Panc1 (cell line): Measurements from ENCODE around the gene INSYN2A. TPM values are rescaled to one million over a fixed set of nuclear protein-coding genes. Genes with fewer than 3 reads are reported as not detected.

Source experiments
- ATAC-seq: fragments of 200-7000 bp; cut with Tn5 transposase; 2 replicates; pipeline ENCODE4 v1.9.1; 2020; ENCODE audit warnings: mild to moderate bottlenecking, moderate library complexity
- BruUV-seq: library from RNA; stranded (reverse); fragments of 400-500 nt; replicated peaks from 2 replicates; lab custom pipeline; 2021; lab: Mats Ljungman, UMichigan
- CTCF ChIA-PET: fragments of 300-600 bp; sonication (Branson Sonifier 250); formaldehyde crosslinking; loops from one replicate; lab custom pipeline; 2022; ENCODE audit warnings: antibody characterized with exemption; lab: Charles Lee
- POLR2A ChIA-PET: fragments of 300-600 bp; sonication (Branson Sonifier 250); formaldehyde crosslinking; loops from one replicate; lab custom pipeline; 2022; ENCODE audit warnings: antibody characterized with exemption; lab: Charles Lee
- DNase-seq: peaks from one replicate; pipeline ENCODE4 v3.0.0-alpha.2; 2010; ENCODE audit warnings: low read depth, low spot score
- H3K27ac ChIP-seq: 2 replicates; pipeline ENCODE4 v1.5.1; 2011; ENCODE audit warnings: mild to moderate bottlenecking, low read length, inconsistent platforms
- H3K27me3 ChIP-seq: fragments of 200-500 bp; sonication (Bioruptor generic); 2 replicates; pipeline ENCODE4 v1.6.0; 2014; ENCODE audit warnings: low read length, inconsistent platforms; ENCODE audit not compliant: control insufficient read depth, insufficient read depth
- H3K36me3 ChIP-seq: fragments of 200-500 bp; sonication (Bioruptor generic); 2 replicates; pipeline ENCODE4 v1.5.1; 2014; ENCODE audit warnings: inconsistent platforms, mild to moderate bottlenecking, low read length, moderate library complexity; ENCODE audit not compliant: control insufficient read depth, insufficient read depth
- H3K4me1 ChIP-seq: 2 replicates; pipeline ENCODE4 v1.5.1; 2011; ENCODE audit warnings: inconsistent platforms, mild to moderate bottlenecking, low read length, moderate library complexity; ENCODE audit not compliant: control insufficient read depth, insufficient read depth
- H3K4me3 ChIP-seq, 2 experiments: 2 replicates each; pipeline ENCODE4 v1.5.1; 2011 to 2012; ENCODE audit warnings: low read depth in 2 of 2, low read length in 2 of 2, mild to moderate bottlenecking in 2 of 2, inconsistent platforms in 1 of 2, moderate library complexity in 1 of 2
- H3K9me3 ChIP-seq: fragments of 200-500 bp; sonication (Bioruptor generic); 2 replicates; pipeline ENCODE4 v1.5.1; 2014; ENCODE audit warnings: low read depth, mild to moderate bottlenecking, inconsistent platforms, low read length, moderate library complexity; ENCODE audit not compliant: control insufficient read depth, insufficient read depth
- CTCF ChIP-seq: fragments of 450-650 bp; IDR thresholded peaks from 2 replicates; pipeline ENCODE4 v1.5.1; 2017; ENCODE audit warnings: mild to moderate bottlenecking
- POLR2AphosphoS5 ChIP-seq: IDR thresholded peaks from 2 replicates; pipeline ENCODE4 v1.6.1; 2012; ENCODE audit warnings: mild to moderate bottlenecking, low read depth, low read length, moderate library complexity
- SIN3A ChIP-seq: IDR thresholded peaks from 2 replicates; pipeline ENCODE4 v1.6.1; 2012; ENCODE audit warnings: low read depth, mild to moderate bottlenecking, low read length, moderate library complexity, borderline replicate concordance; ENCODE audit not compliant: insufficient read depth
- TCF7L2 ChIP-seq: IDR thresholded peaks from 2 replicates; pipeline ENCODE4 v1.6.1; 2011; ENCODE audit warnings: mild to moderate bottlenecking, low read depth, low read length, inconsistent platforms
- in situ Hi-C: cut with HindIII; loops from 2 replicates; pipeline ENCODE4 v1.10.0; 2016; ENCODE audit warnings: low sequenced_read_pairs, low pct_unique_long_range_greater_than_20kb
- intact Hi-C: fragments of 100-400 bp; cut with micrococcal nuclease; formaldehyde crosslinking; loops from one replicate; pipeline ENCODE4 v1.10.0; 2022; ENCODE audit not compliant: unreplicated experiment
- total RNA-seq: library from RNA; stranded (reverse); gene quantifications from one replicate; pipeline ENCODE4 v1.2.1, GENCODE V29; 2021; ENCODE audit not compliant: unreplicated experiment
- TF ChIP-seq, protein P1 (sequence below), 2 experiments: IDR thresholded peaks; 2 replicates each; pipeline ENCODE4 v1.6.1; 2011 to 2012; ENCODE audit warnings: low read depth in 2 of 2, control low read depth in 1 of 2, low read length in 1 of 2, mild to moderate bottlenecking in 1 of 2, moderate library complexity in 1 of 2; ENCODE audit not compliant: insufficient read depth in 1 of 2

The INSYN2A gene
- total RNA-seq, 1 experiment from 2014 or later: not detected

GRCh38 chr10:127148933-127149220 lies 47.5 kb downstream of the INSYN2A start:
- H3K4me1 ChIP-seq: peaks cover 7% of the 10 kb centered on the region
- DNase-seq: peak; percentile 64
- BruUV-seq: no TSS peak
- intact Hi-C loops (no loop called here), in situ Hi-C loops (no loop called here)
- ChIA-PET CTCF (no interaction called here), POLR2A (no interaction called here)
- no peaks in the 10 kb centered on the region for H3K27me3 ChIP-seq
- H3K27ac ChIP-seq: no peak overlapping the region
- TF ChIP-seq SIN3A (no peak), POLR2AphosphoS5 (no peak), TCF7L2 (no peak), CTCF (no peak)
- TF ChIP-seq, protein P1, sequence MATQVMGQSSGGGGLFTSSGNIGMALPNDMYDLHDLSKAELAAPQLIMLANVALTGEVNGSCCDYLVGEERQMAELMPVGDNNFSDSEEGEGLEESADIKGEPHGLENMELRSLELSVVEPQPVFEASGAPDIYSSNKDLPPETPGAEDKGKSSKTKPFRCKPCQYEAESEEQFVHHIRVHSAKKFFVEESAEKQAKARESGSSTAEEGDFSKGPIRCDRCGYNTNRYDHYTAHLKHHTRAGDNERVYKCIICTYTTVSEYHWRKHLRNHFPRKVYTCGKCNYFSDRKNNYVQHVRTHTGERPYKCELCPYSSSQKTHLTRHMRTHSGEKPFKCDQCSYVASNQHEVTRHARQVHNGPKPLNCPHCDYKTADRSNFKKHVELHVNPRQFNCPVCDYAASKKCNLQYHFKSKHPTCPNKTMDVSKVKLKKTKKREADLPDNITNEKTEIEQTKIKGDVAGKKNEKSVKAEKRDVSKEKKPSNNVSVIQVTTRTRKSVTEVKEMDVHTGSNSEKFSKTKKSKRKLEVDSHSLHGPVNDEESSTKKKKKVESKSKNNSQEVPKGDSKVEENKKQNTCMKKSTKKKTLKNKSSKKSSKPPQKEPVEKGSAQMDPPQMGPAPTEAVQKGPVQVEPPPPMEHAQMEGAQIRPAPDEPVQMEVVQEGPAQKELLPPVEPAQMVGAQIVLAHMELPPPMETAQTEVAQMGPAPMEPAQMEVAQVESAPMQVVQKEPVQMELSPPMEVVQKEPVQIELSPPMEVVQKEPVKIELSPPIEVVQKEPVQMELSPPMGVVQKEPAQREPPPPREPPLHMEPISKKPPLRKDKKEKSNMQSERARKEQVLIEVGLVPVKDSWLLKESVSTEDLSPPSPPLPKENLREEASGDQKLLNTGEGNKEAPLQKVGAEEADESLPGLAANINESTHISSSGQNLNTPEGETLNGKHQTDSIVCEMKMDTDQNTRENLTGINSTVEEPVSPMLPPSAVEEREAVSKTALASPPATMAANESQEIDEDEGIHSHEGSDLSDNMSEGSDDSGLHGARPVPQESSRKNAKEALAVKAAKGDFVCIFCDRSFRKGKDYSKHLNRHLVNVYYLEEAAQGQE (IDR thresholded peaks at IDR 0.05; ENCODE audit: insufficient read depth in 1 of 2, low read depth in 2 of 2, low read length in 1 of 2): no peak
- H3K4me3 ChIP-seq: no peak overlapping the region
- ATAC-seq: peak; percentile 67
- H3K36me3 ChIP-seq: no peaks in the 10 kb centered on the region
- H3K9me3 ChIP-seq: no peaks in the 10 kb centered on the region

GRCh38 chr10:127148066-127148932 lies 48.1 kb downstream of the INSYN2A start:
- Histone ChIP-seq H3K4me3 (no peak overlapping the region), H3K4me1 (peaks cover 7% of the 10 kb centered on the region), H3K36me3 (no peaks in the 10 kb centered on the region), H3K9me3 (no peaks in the 10 kb centered on the region), H3K27me3 (no peaks in the 10 kb centered on the region), H3K27ac (no peak overlapping the region)
- ChIA-PET POLR2A (interaction anchor here (0.6 kb wide), 1 partner anchor 579 kb away, joined by 3 read pairs; no protein-coding TSS in a partner anchor), CTCF (no interaction called here)
- in situ Hi-C loops (no loop called here), intact Hi-C loops (no loop called here)
- TF ChIP-seq CTCF (no peak), POLR2AphosphoS5 (no peak), TCF7L2 (no peak), SIN3A (no peak)
- TF ChIP-seq, protein P1 (IDR thresholded peaks at IDR 0.05; ENCODE audit: insufficient read depth in 1 of 2, low read depth in 2 of 2, low read length in 1 of 2): no peak
- DNase-seq (peak; percentile 89), ATAC-seq (peak; percentile 71)
- BruUV-seq: no TSS peak
